Endothelial cell (in vitro differentiated cells): ENCODE measurements around the gene NCR2. TPM values are rescaled to one million over a fixed set of nuclear protein-coding genes. Genes with fewer than 3 reads are reported as not detected.

Experiments used
- DNase-seq: peaks from one replicate; pipeline ENCODE4 v3.0.0; 2021; ENCODE audit warnings: low spot score
- H3K27ac Mint-ChIP-seq: one replicate; pipeline ENCODE4 v1.8.0; 2021; ENCODE audit warnings: mixed read lengths, inconsistent platforms; ENCODE audit not compliant: unreplicated experiment
- H3K27me3 Mint-ChIP-seq: one replicate; pipeline ENCODE4 v1.8.0; 2021; ENCODE audit warnings: mild to moderate bottlenecking, moderate library complexity, mixed read lengths, inconsistent platforms; ENCODE audit not compliant: unreplicated experiment
- H3K36me3 Mint-ChIP-seq: one replicate; pipeline ENCODE4 v1.8.0; 2021; ENCODE audit warnings: mild to moderate bottlenecking, low read depth, mixed read lengths, inconsistent platforms; ENCODE audit not compliant: unreplicated experiment
- H3K4me1 Mint-ChIP-seq: one replicate; pipeline ENCODE4 v1.8.0; 2021; ENCODE audit warnings: mild to moderate bottlenecking, mixed read lengths, inconsistent platforms; ENCODE audit not compliant: unreplicated experiment
- H3K4me3 Mint-ChIP-seq: one replicate; pipeline ENCODE4 v1.8.0; 2021; ENCODE audit warnings: mild to moderate bottlenecking, mixed read lengths, inconsistent platforms; ENCODE audit not compliant: unreplicated experiment
- H3K9me3 Mint-ChIP-seq: one replicate; pipeline ENCODE4 v1.8.0; 2021; ENCODE audit warnings: mixed read lengths, inconsistent platforms; ENCODE audit not compliant: unreplicated experiment
- total RNA-seq: library from RNA; stranded (reverse); fragmentation: NEBNext Ultra II Directional; extraction: Animal tissue kit (Norgen Biotek cat#: 25700); gene quantifications from one replicate; pipeline ENCODE4 v1.2.1, GENCODE V29; 2021; ENCODE audit not compliant: unreplicated experiment
- TF ChIP-seq, protein P1 (sequence below): fragments of 200-600 bp; sonication (generic); IDR thresholded peaks from one replicate; pipeline ENCODE4 v1.5.0; 2021; ENCODE audit warnings: antibody characterized with exemption; ENCODE audit not compliant: unreplicated experiment

NCR2 gene
- total RNA-seq, 1 donor from 2014 or later, result not detected

- Mint-ChIP-seq H3K27me3 (peaks cover 11% of the 10 kb centered on the region), H3K4me1 (no peaks in the 10 kb centered on the region), H3K36me3 (no peaks in the 10 kb centered on the region), H3K9me3 (no peaks in the 10 kb centered on the region), H3K27ac (no peak overlapping the region), H3K4me3 (peak overlapping the region; percentile 28)
- DNase-seq, result no peak
- TF ChIP-seq, protein P1, sequence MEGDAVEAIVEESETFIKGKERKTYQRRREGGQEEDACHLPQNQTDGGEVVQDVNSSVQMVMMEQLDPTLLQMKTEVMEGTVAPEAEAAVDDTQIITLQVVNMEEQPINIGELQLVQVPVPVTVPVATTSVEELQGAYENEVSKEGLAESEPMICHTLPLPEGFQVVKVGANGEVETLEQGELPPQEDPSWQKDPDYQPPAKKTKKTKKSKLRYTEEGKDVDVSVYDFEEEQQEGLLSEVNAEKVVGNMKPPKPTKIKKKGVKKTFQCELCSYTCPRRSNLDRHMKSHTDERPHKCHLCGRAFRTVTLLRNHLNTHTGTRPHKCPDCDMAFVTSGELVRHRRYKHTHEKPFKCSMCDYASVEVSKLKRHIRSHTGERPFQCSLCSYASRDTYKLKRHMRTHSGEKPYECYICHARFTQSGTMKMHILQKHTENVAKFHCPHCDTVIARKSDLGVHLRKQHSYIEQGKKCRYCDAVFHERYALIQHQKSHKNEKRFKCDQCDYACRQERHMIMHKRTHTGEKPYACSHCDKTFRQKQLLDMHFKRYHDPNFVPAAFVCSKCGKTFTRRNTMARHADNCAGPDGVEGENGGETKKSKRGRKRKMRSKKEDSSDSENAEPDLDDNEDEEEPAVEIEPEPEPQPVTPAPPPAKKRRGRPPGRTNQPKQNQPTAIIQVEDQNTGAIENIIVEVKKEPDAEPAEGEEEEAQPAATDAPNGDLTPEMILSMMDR, result no peak
Observed at GRCh38 chr6:41347378-41348050, 12.1 kb downstream of the NCR2 start.

DNA sequence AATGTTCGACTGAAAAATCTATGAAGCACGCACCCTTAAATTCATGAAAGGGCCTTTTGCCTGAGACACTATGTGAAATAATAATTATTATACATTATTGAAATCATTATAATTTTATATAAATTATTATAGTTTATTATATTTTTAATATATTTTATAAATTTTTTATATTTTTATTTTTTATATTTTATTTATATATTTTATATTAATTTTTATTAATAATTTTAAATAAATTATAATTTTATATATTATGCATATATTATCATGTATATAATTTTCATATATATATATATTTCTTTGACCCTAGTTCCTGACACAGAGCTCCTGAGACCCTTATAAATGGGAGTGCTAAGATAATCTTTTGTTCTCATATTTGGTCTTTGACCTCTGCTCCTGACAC, 13.5 kb downstream of the NCR2 start:
- DNase-seq, result no peak
- Mint-ChIP-seq H3K36me3 (no peaks in the 10 kb centered on the region), H3K4me1 (no peaks in the 10 kb centered on the region), H3K4me3 (no peak overlapping the region), H3K27me3 (peaks cover 7% of the 10 kb centered on the region), H3K27ac (no peak overlapping the region), H3K9me3 (no peaks in the 10 kb centered on the region)
- TF ChIP-seq, protein P1, result no peak

GRCh38 chr6:41352396-41352795, 17.0 kb downstream of the NCR2 start:
- Mint-ChIP-seq H3K4me3 (no peak overlapping the region), H3K27ac (no peak overlapping the region), H3K36me3 (no peaks in the 10 kb centered on the region), H3K9me3 (no peaks in the 10 kb centered on the region), H3K27me3 (peaks cover 4% of the 10 kb centered on the region), H3K4me1 (no peaks in the 10 kb centered on the region)
- no peak for DNase-seq
- TF ChIP-seq, protein P1, result no peak

DNA sequence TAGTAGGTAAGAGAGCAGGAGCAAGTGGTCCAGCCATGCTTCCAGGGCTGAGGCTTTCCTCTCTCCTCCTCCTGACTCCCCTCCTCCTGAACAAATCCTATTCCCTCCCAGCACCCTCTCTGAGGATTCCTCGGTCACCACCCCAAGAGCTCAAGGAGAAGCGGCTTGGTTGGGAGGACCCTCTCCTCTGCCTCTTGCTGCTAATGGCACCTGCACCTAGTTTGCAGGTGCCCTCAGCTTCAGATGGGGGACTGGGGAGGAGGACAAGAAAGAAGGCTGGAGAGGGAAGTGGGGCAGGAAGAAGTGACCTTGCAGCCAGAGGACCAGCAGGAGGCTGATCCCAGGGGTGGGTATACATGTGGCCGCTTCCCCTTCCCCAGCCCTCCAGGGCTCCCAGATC, 17.5 kb downstream of the NCR2 start:
- Mint-ChIP-seq H3K27ac (no peak overlapping the region), H3K9me3 (no peaks in the 10 kb centered on the region), H3K4me1 (no peaks in the 10 kb centered on the region), H3K4me3 (no peak overlapping the region), H3K27me3 (no peaks in the 10 kb centered on the region), H3K36me3 (no peaks in the 10 kb centered on the region)
- TF ChIP-seq, protein P1, result no peak
- DNase-seq, result no peak

GRCh38 chr6:41353333-41353732, 17.9 kb downstream of the NCR2 start:
- Mint-ChIP-seq H3K9me3 (no peaks in the 10 kb centered on the region), H3K27me3 (no peaks in the 10 kb centered on the region), H3K4me1 (no peaks in the 10 kb centered on the region), H3K4me3 (no peak overlapping the region), H3K27ac (no peak overlapping the region), H3K36me3 (no peaks in the 10 kb centered on the region)
- DNase-seq, result no peak
- TF ChIP-seq, protein P1, result no peak
